T-cell (primary cell): ENCODE measurements around the gene RPRD2. TPM values are rescaled to one million over a fixed set of nuclear protein-coding genes. Genes with fewer than 3 reads are reported as not detected.
"Not testable (repeated sequence)": the region's sequence is repeated elsewhere in the genome, so short reads cannot be mapped to it uniquely, and the experiment has no call there.

ENCODE experiments used
- ATAC-seq, 4 experiments: fragments of 200-7000 bp in 3 of 4; fragments of 150-1000 bp in 1 of 4; cut with Tn5 transposase; replicated peaks in 1 of 4; 1 replicate in 3 of 4; 2 replicates in 1 of 4; pipeline ENCODE4 v1.10.0; 2021; ENCODE audit warnings: moderate library complexity in 3 of 4, mild to moderate bottlenecking in 2 of 4, moderate number of reproducible peaks in 1 of 4
- CTCF ChIA-PET, 2 donors: fragments of 300-600 bp; sonication (Branson Sonifier 250); formaldehyde crosslinking; loops; one replicate each; lab custom pipeline; 2022; ENCODE audit warnings: antibody characterized with exemption in 2 of 2; lab: Charles Lee
- POLR2A ChIA-PET, 2 donors: fragments of 300-600 bp; sonication (Branson Sonifier 250); formaldehyde crosslinking; loops; one replicate each; lab custom pipeline; 2022; ENCODE audit warnings: antibody characterized with exemption in 2 of 2; lab: Charles Lee
- DNase-seq, 35 experiments: peaks; one replicate each; pipeline versions ENCODE4 v3.0.0 to v3.0.0-alpha.2; 2013 to 2023
- H3K27ac ChIP-seq: one replicate; pipeline ENCODE4 v1.5.1; 2013; ENCODE audit warnings: low read length
- H3K27me3 ChIP-seq, 2 experiments: replicated peaks in 1 of 2; 1 replicate in 1 of 2; 2 replicates in 1 of 2; pipeline versions ENCODE4 v1.6.1 to v1.7.0; 2013; ENCODE audit warnings: low read length in 1 of 2, mixed read lengths in 1 of 2; ENCODE audit not compliant: control insufficient read depth in 2 of 2, insufficient read depth in 2 of 2; ENCODE audit errors: extremely low read depth in 1 of 2
- H3K36me3 ChIP-seq, 2 donors: 1 replicate in 1 of 2; 2 replicates in 1 of 2; pipeline versions ENCODE4 v1.6.1 to v1.7.0; 2013; ENCODE audit warnings: low read length in 1 of 2; ENCODE audit not compliant: control insufficient read depth in 2 of 2, insufficient read depth in 1 of 2; ENCODE audit errors: extremely low read depth in 1 of 2
- H3K4me1 ChIP-seq, 2 experiments: 1 replicate in 1 of 2; 2 replicates in 1 of 2; pipeline versions ENCODE4 v1.6.1 to v1.7.0; 2013; ENCODE audit warnings: low read length in 2 of 2, mixed read lengths in 1 of 2; ENCODE audit not compliant: insufficient read depth in 2 of 2, control insufficient read depth in 1 of 2; ENCODE audit errors: extremely low read depth in 1 of 2
- H3K4me3 ChIP-seq, 2 donors: 1 replicate in 1 of 2; 2 replicates in 1 of 2; pipeline versions ENCODE4 v1.5.1 to v1.7.0; 2013; ENCODE audit warnings: mild to moderate bottlenecking in 2 of 2, low read length in 1 of 2, moderate library complexity in 1 of 2; ENCODE audit not compliant: control insufficient read depth in 1 of 2; ENCODE audit errors: extremely low read depth in 1 of 2
- H3K9me3 ChIP-seq: 2 replicates; pipeline ENCODE4 v1.7.0; 2013
- H3K27ac Mint-ChIP-seq, 2 donors: one replicate each; pipeline ENCODE4 v1.8.0; 2020 to 2021; ENCODE audit warnings: mild to moderate bottlenecking in 2 of 2, mixed read lengths in 2 of 2
- H3K27me3 Mint-ChIP-seq, 2 donors: one replicate each; pipeline ENCODE4 v1.8.0; 2021 to 2022; ENCODE audit warnings: mixed read lengths in 2 of 2
- H3K36me3 Mint-ChIP-seq: one replicate; pipeline ENCODE4 v1.8.0; 2021; ENCODE audit warnings: mixed read lengths
- H3K4me1 Mint-ChIP-seq, 3 donors: one replicate each; pipeline ENCODE4 v1.8.0; 2020 to 2022; ENCODE audit warnings: mixed read lengths in 3 of 3, mild to moderate bottlenecking in 1 of 3
- H3K4me3 Mint-ChIP-seq, 3 donors: one replicate each; pipeline ENCODE4 v1.8.0; 2020 to 2022; ENCODE audit warnings: mild to moderate bottlenecking in 3 of 3, mixed read lengths in 3 of 3, moderate library complexity in 3 of 3
- H3K9me3 Mint-ChIP-seq, 3 donors: one replicate each; pipeline ENCODE4 v1.8.0; 2020 to 2022; ENCODE audit warnings: mixed read lengths in 3 of 3
- WGBS: methylation state at CpG from one replicate; pipeline ENCODE4 v1.1.5; 2013; ENCODE audit warnings: missing lambda C conversion rate; ENCODE audit not compliant: insufficient coverage; 5-methylcytosine and 5-hydroxymethylcytosine counted together
- total RNA-seq, 35 experiments: library from RNA in 6 of 35; stranded (reverse) in 6 of 35; fragments of 120-200 nt in 1 of 35; gene quantifications; one replicate each; pipeline versions ENCODE4 v1.2.1 to v1.2.4 and lab custom pipeline; 2013 to 2026

The RPRD2 gene
- total RNA-seq = 10 to 100 TPM; 44.2 to 50.6 (median 46.7) TPM
- total RNA-seq (2013) = 34.5 TPM
- total RNA-seq (lab: John Stamatoyannopoulos, UW) = 15.9 to 101 (median 58.1) reads per million in 29 experiments

- Histone ChIP-seq H3K4me3 (peak within 1 kb of the TSS; percentile 97 to 100), H3K27me3 (no peaks in the 10 kb centered on the region), H3K36me3 (no peaks in the 10 kb centered on the region), H3K4me1 (peaks cover 13 to 17% of the 10 kb centered on the region in 2 experiments), H3K9me3 (no peaks in the 10 kb centered on the region), H3K27ac (peak within 1 kb of the TSS; percentile 96)
- peaks cover 26 to 54% (median 34%) of the 10 kb centered on the region in 3 donors for H3K4me1 Mint-ChIP-seq
- DNase-seq (peak; percentile 94 to 100 (median 99)), ATAC-seq (peak; percentile 94 to 97 (median 94))
- H3K36me3 Mint-ChIP-seq = no peaks in the 10 kb centered on the region
- ChIA-PET POLR2A (interaction anchor here (0.5 to 1.5 kb wide), 15 partner anchors 8 to 792 kb away, joined by 3 to 7 read pairs (median 3); partner anchors contain the start of genes GOLPH3L (in 1 of the 2) and PRPF3 (in 1 of the 2)), CTCF (interaction anchor here (0.6 to 1.5 kb wide), 7 partner anchors 13 to 828 kb away, joined by 3 to 6 read pairs (median 3); partner anchors contain the start of gene GOLPH3L (in 1 of the 2))
- no peaks in the 10 kb centered on the region for H3K27me3 Mint-ChIP-seq
- H3K9me3 Mint-ChIP-seq = no peaks in the 10 kb centered on the region
- 0% methylated on average over 15 of the region's 36 CpGs for WGBS
- H3K4me3 Mint-ChIP-seq = peak within 1 kb of the TSS; percentile 97 to 100 (median 98)
- H3K27ac Mint-ChIP-seq = peak within 1 kb of the TSS; percentile 97 to 99
These were observed at the start of gene RPRD2 for GRCh38 chr1:150363426-150364230. Gene RPRD2 (plus strand): TSS chr1:150364147. CDS start chr1:150364715, 568 bp downstream.

GRCh38 chr1:150314691-150315090, 49.3 kb upstream of the RPRD2 start:
- POLR2A ChIA-PET, H3K4me1 Mint-ChIP-seq, H3K9me3 ChIP-seq, H3K4me3 Mint-ChIP-seq, H3K27ac Mint-ChIP-seq, H3K27ac ChIP-seq, ATAC-seq, H3K27me3 Mint-ChIP-seq, H3K36me3 ChIP-seq, CTCF ChIA-PET, H3K27me3 ChIP-seq, H3K4me3 ChIP-seq, H3K4me1 ChIP-seq, H3K9me3 Mint-ChIP-seq, H3K36me3 Mint-ChIP-seq, DNase-seq: not testable (repeated sequence)
- 100% methylated on average over 1 of the region's 4 CpGs for WGBS

GRCh38 chr1:150320667-150320978, 43.3 kb upstream of the RPRD2 start:
- Mint-ChIP-seq H3K27me3 (no peaks in the 10 kb centered on the region), H3K4me3 (peak overlapping the region; percentile 99 to 100 (median 99)), H3K27ac (peak overlapping the region; percentile 97 to 100), H3K36me3 (peaks cover 9% of the 10 kb centered on the region), H3K4me1 (peaks cover 32 to 36% (median 34%) of the 10 kb centered on the region in 3 donors), H3K9me3 (no peaks in the 10 kb centered on the region)
- H3K4me3 ChIP-seq = peak overlapping the region; percentile 86 to 91
- DNase-seq = peak in 1 of 35 experiments; percentile 27
- ChIA-PET CTCF (no interaction called here), POLR2A (interaction anchor here (0.5 to 0.9 kb wide), 6 partner anchors 51 to 938 kb away, joined by 3 to 6 read pairs (median 4); partner anchors contain the start of gene GABPB2 (in 1 of the 2))
- peaks cover 0 to 13% of the 10 kb centered on the region in 2 donors for H3K36me3 ChIP-seq
- no peaks in the 10 kb centered on the region for H3K9me3 ChIP-seq
- WGBS = 72% methylated on average over 4 of the region's 8 CpGs
- no peaks in the 10 kb centered on the region for H3K27me3 ChIP-seq
- H3K27ac ChIP-seq = peak overlapping the region; percentile 88
- ATAC-seq = no peak
- H3K4me1 ChIP-seq = peaks cover 5 to 16% of the 10 kb centered on the region in 2 experiments

GRCh38 chr1:150321826-150322166, 42.2 kb upstream of the RPRD2 start:
- Mint-ChIP-seq H3K27ac (peak overlapping the region; percentile 97 to 100), H3K4me3 (peak overlapping the region; percentile 99 to 100 (median 99)), H3K4me1 (peaks cover 40 to 45% (median 40%) of the 10 kb centered on the region in 3 donors), H3K9me3 (no peaks in the 10 kb centered on the region), H3K27me3 (no peaks in the 10 kb centered on the region), H3K36me3 (peaks cover 16% of the 10 kb centered on the region)
- ATAC-seq (peak in 3 of 4 experiments; percentile 1 to 7 (median 3)), DNase-seq (peak in 8 of 35 experiments; percentile 1 to 36 (median 11))
- Histone ChIP-seq H3K9me3 (no peaks in the 10 kb centered on the region), H3K36me3 (peaks cover 0 to 24% of the 10 kb centered on the region in 2 donors), H3K27me3 (no peaks in the 10 kb centered on the region), H3K4me3 (peak overlapping the region; percentile 86 to 91), H3K27ac (peak overlapping the region; percentile 88), H3K4me1 (peaks cover 5 to 16% of the 10 kb centered on the region in 2 experiments)
- WGBS = 0% methylated on average over 2 of the region's 9 CpGs
- CTCF ChIA-PET = interaction anchor here in 1 of 2 donors (0.6 kb wide), 2 partner anchors 39 to 1320 kb away, joined by 3 read pairs; no protein-coding TSS in a partner anchor
- POLR2A ChIA-PET = interaction anchor here (0.6 to 1.1 kb wide), 4 partner anchors 26 to 992 kb away, joined by 3 to 6 read pairs (median 3); no protein-coding TSS in a partner anchor

GRCh38 chr1:150322310-150322709, 41.6 kb upstream of the RPRD2 start:
- ATAC-seq (no peak), DNase-seq (peak in 1 of 35 experiments; percentile 15)
- Mint-ChIP-seq H3K9me3 (no peaks in the 10 kb centered on the region), H3K4me3 (peak overlapping the region; percentile 99 to 100 (median 99)), H3K4me1 (peaks cover 40 to 47% (median 42%) of the 10 kb centered on the region in 3 donors), H3K36me3 (peaks cover 16% of the 10 kb centered on the region), H3K27ac (peak overlapping the region; percentile 97 to 100), H3K27me3 (no peaks in the 10 kb centered on the region)
- CTCF ChIA-PET = interaction anchor here in 1 of 2 donors (0.6 kb wide), 1 partner anchor 1319 kb away, joined by 3 read pairs; no protein-coding TSS in a partner anchor
- H3K4me3 ChIP-seq = peak overlapping the region in 1 of 2 donors; percentile 91
- peaks cover 5 to 16% of the 10 kb centered on the region in 2 experiments for H3K4me1 ChIP-seq
- H3K27me3 ChIP-seq = no peaks in the 10 kb centered on the region
- H3K36me3 ChIP-seq = peaks cover 2 to 28% of the 10 kb centered on the region in 2 donors
- H3K27ac ChIP-seq = peak overlapping the region; percentile 88
- no CpG with 5 or more reads among the region's 3 CpGs for WGBS
- POLR2A ChIA-PET = interaction anchor here (0.7 to 0.8 kb wide), 2 partner anchors 41 to 199 kb away, joined by 3 to 5 read pairs; partner anchors contain the start of gene RPRD2 (in 1 of the 2)
- H3K9me3 ChIP-seq = no peaks in the 10 kb centered on the region

- POLR2A ChIA-PET = no interaction called here
- no peaks in the 10 kb centered on the region for H3K9me3 Mint-ChIP-seq
- Histone ChIP-seq H3K4me1 (no peaks in the 10 kb centered on the region), H3K27ac (no peak overlapping the region), H3K9me3 (no peaks in the 10 kb centered on the region), H3K4me3 (no peak overlapping the region), H3K36me3 (peaks cover 14 to 81% of the 10 kb centered on the region in 2 donors), H3K27me3 (no peaks in the 10 kb centered on the region)
- peaks cover 5 to 7% (median 7%) of the 10 kb centered on the region in 3 donors for H3K4me1 Mint-ChIP-seq
- no peak overlapping the region for H3K4me3 Mint-ChIP-seq
- ATAC-seq (no peak), DNase-seq (no peak)
- CTCF ChIA-PET = no interaction called here
- peaks cover 46% of the 10 kb centered on the region for H3K36me3 Mint-ChIP-seq
- WGBS = 100% methylated on average over 3 of the region's 7 CpGs
- H3K27ac Mint-ChIP-seq = no peak overlapping the region
- H3K27me3 Mint-ChIP-seq = no peaks in the 10 kb centered on the region
These were observed 31.2 kb upstream of the RPRD2 start for GRCh38 chr1:150332651-150333290.
